BLaER1 (cell line): ENCODE results near the gene FFAR1.
"Not testable (repeated sequence)": the region's sequence is repeated elsewhere in the genome, so short reads cannot be mapped to it uniquely, and the experiment has no call there.

ENCODE experiments used
- H3K27ac ChIP-seq: shearing (Covaris generic); formaldehyde crosslinking; 2 replicates; pipeline ENCODE4 v1.8.1; 2022
- H3K27me3 ChIP-seq: shearing (Covaris generic); formaldehyde crosslinking; 2 replicates; pipeline ENCODE4 v1.8.1; 2022
- H3K36me3 ChIP-seq: shearing (Covaris generic); formaldehyde crosslinking; 2 replicates; pipeline ENCODE4 v1.8.1; 2022
- H3K4me1 ChIP-seq: shearing (Covaris generic); formaldehyde crosslinking; 2 replicates; pipeline ENCODE4 v1.8.1; 2022
- H3K4me2 ChIP-seq: shearing (Covaris generic); formaldehyde crosslinking; 2 replicates; pipeline ENCODE4 v1.8.1; 2022
- H3K4me3 ChIP-seq: shearing (Covaris generic); formaldehyde crosslinking; 2 replicates; pipeline ENCODE4 v1.8.1; 2022
- H3K9ac ChIP-seq: shearing (Covaris generic); formaldehyde crosslinking; 2 replicates; pipeline ENCODE4 v1.8.1; 2022
- H3K9me3 ChIP-seq: shearing (Covaris generic); formaldehyde crosslinking; 2 replicates; pipeline ENCODE4 v1.8.1; 2022
- H4K20me1 ChIP-seq: shearing (Covaris generic); formaldehyde crosslinking; 2 replicates; pipeline ENCODE4 v1.8.1; 2022
- Cebpa-rat ChIP-seq: shearing (Covaris generic); IDR thresholded peaks from 2 replicates; pipeline ENCODE4 v1.8.1; 2022

Gene FFAR1

GRCh38 chr19:35357867-35358573 lies 10.3 kb downstream of the FFAR1 start, which contains the start of gene FFAR3:
FFAR3 (plus strand) TSS chr19:35358460; CDS start chr19:35358891, 431 bp downstream.
- peaks cover 44% of the 10 kb centered on the region for H3K4me1 ChIP-seq
- no peaks in the 10 kb centered on the region for H3K27me3 ChIP-seq
- H4K20me1 ChIP-seq: no peaks in the 10 kb centered on the region
- H3K4me3 ChIP-seq: no peak within 1 kb of the TSS
- TF ChIP-seq Cebpa-rat: peak; percentile 57; the same call in 1 of the 2 replicates
- no peak within 1 kb of the TSS for H3K9ac ChIP-seq
- H3K27ac ChIP-seq: no peak within 1 kb of the TSS
- no peaks in the 10 kb centered on the region for H3K9me3 ChIP-seq
- H3K36me3 ChIP-seq: no peaks in the 10 kb centered on the region
- peak within 1 kb of the TSS; percentile 44 for H3K4me2 ChIP-seq

- H3K4me2 ChIP-seq, H3K9me3 ChIP-seq, H3K9ac ChIP-seq, H3K27ac ChIP-seq, H4K20me1 ChIP-seq, H3K4me3 ChIP-seq, H3K36me3 ChIP-seq, H3K27me3 ChIP-seq: not testable (repeated sequence)
- H3K4me1 ChIP-seq: peaks cover 36% of the 10 kb centered on the region
Observed at GRCh38 chr19:35358834-35359233, 11.1 kb downstream of the FFAR1 start.

- H3K4me1 ChIP-seq: peaks cover 36% of the 10 kb centered on the region
- H3K36me3 ChIP-seq, H4K20me1 ChIP-seq, H3K9ac ChIP-seq, H3K27me3 ChIP-seq, H3K4me2 ChIP-seq, H3K27ac ChIP-seq, H3K4me3 ChIP-seq, H3K9me3 ChIP-seq: not testable (repeated sequence)
Observed at GRCh38 chr19:35359395-35359794, 11.7 kb downstream of the FFAR1 start.

- not testable (repeated sequence) for H4K20me1 ChIP-seq, H3K27ac ChIP-seq, H3K36me3 ChIP-seq, H3K9ac ChIP-seq, H3K9me3 ChIP-seq, H3K27me3 ChIP-seq, H3K4me2 ChIP-seq, H3K4me3 ChIP-seq
- H3K4me1 ChIP-seq: peaks cover 33% of the 10 kb centered on the region
Observed at GRCh38 chr19:35360081-35360480, 12.4 kb downstream of the FFAR1 start.

- Histone ChIP-seq H3K27me3 (no peaks in the 10 kb centered on the region), H3K36me3 (no peaks in the 10 kb centered on the region), H3K4me1 (peaks cover 24% of the 10 kb centered on the region), H3K9me3 (no peaks in the 10 kb centered on the region), H4K20me1 (no peaks in the 10 kb centered on the region), H3K4me2 (peak overlapping the region; percentile 36), H3K27ac (no peak overlapping the region), H3K9ac (no peak overlapping the region), H3K4me3 (no peak overlapping the region)
- TF ChIP-seq Cebpa-rat: no peak
Observed at GRCh38 chr19:35360880-35361420, 13.2 kb downstream of the FFAR1 start.

- Histone ChIP-seq H3K4me2 (no peak overlapping the region), H3K9ac (no peak overlapping the region), H3K4me3 (no peak overlapping the region), H4K20me1 (no peaks in the 10 kb centered on the region), H3K27ac (no peak overlapping the region), H3K27me3 (no peaks in the 10 kb centered on the region), H3K4me1 (peaks cover 18% of the 10 kb centered on the region), H3K36me3 (no peaks in the 10 kb centered on the region), H3K9me3 (no peaks in the 10 kb centered on the region)
- no peak for TF ChIP-seq Cebpa-rat
Observed at GRCh38 chr19:35362261-35363000, 14.7 kb downstream of the FFAR1 start.

- no peak overlapping the region for H3K9ac ChIP-seq
- TF ChIP-seq Cebpa-rat: no peak
- H3K27ac ChIP-seq: no peak overlapping the region
- H4K20me1 ChIP-seq: no peaks in the 10 kb centered on the region
- H3K4me1 ChIP-seq: peaks cover 12% of the 10 kb centered on the region
- H3K4me2 ChIP-seq: no peak overlapping the region
- H3K27me3 ChIP-seq: no peaks in the 10 kb centered on the region
- H3K4me3 ChIP-seq: no peak overlapping the region
- no peaks in the 10 kb centered on the region for H3K9me3 ChIP-seq
- H3K36me3 ChIP-seq: no peaks in the 10 kb centered on the region
Observed at GRCh38 chr19:35363001-35363590, 15.4 kb downstream of the FFAR1 start.

- no peaks in the 10 kb centered on the region for H4K20me1 ChIP-seq
- H3K4me1 ChIP-seq: peaks cover 8% of the 10 kb centered on the region
- no peaks in the 10 kb centered on the region for H3K9me3 ChIP-seq
- no peak overlapping the region for H3K27ac ChIP-seq
- H3K27me3 ChIP-seq: no peaks in the 10 kb centered on the region
- H3K4me2 ChIP-seq: no peak overlapping the region
- no peak overlapping the region for H3K9ac ChIP-seq
- no peaks in the 10 kb centered on the region for H3K36me3 ChIP-seq
- TF ChIP-seq Cebpa-rat: no peak
- H3K4me3 ChIP-seq: no peak overlapping the region
Observed at GRCh38 chr19:35363711-35364425, 16.2 kb downstream of the FFAR1 start.

- H3K4me1 ChIP-seq: peaks cover 8% of the 10 kb centered on the region
- H4K20me1 ChIP-seq: no peaks in the 10 kb centered on the region
- H3K4me2 ChIP-seq: no peak overlapping the region
- no peaks in the 10 kb centered on the region for H3K9me3 ChIP-seq
- TF ChIP-seq Cebpa-rat: no peak
- no peaks in the 10 kb centered on the region for H3K36me3 ChIP-seq
- no peak overlapping the region for H3K9ac ChIP-seq
- H3K27me3 ChIP-seq: no peaks in the 10 kb centered on the region
- no peak overlapping the region for H3K4me3 ChIP-seq
- H3K27ac ChIP-seq: no peak overlapping the region
Observed at GRCh38 chr19:35365303-35365702, 17.6 kb downstream of the FFAR1 start.
